ENCODE data around the gene NUDT3. TPM values are rescaled to one million over a fixed set of nuclear protein-coding genes. Genes with fewer than 3 reads are reported as not detected.

Gene NUDT3
- total and polyA plus RNA-seq, 9 of the 15 experiments (the other 6 are each of a cell fraction or from before 2014, with no cell fraction given), result 5.4 to 81.2 (median 56.4) TPM

GRCh38 chr6:34236443-34237315 is 155.8 kb downstream of the NUDT3 start, which contains the start of gene HMGA1 (continued):
- TF ChIP-seq, protein P1, sequence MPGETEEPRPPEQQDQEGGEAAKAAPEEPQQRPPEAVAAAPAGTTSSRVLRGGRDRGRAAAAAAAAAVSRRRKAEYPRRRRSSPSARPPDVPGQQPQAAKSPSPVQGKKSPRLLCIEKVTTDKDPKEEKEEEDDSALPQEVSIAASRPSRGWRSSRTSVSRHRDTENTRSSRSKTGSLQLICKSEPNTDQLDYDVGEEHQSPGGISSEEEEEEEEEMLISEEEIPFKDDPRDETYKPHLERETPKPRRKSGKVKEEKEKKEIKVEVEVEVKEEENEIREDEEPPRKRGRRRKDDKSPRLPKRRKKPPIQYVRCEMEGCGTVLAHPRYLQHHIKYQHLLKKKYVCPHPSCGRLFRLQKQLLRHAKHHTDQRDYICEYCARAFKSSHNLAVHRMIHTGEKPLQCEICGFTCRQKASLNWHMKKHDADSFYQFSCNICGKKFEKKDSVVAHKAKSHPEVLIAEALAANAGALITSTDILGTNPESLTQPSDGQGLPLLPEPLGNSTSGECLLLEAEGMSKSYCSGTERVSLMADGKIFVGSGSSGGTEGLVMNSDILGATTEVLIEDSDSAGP (CRISPR knock-in tag; IDR thresholded peaks at IDR 0.05), result no peak
- TF ChIP-seq ZNF24 (IDR thresholded peaks at IDR 0.05), result no peak
- TF ChIP-seq PTRF (tag; IDR thresholded peaks at IDR 0.05), result no peak
- TF ChIP-seq ZNF212 (CRISPR knock-in tag; IDR thresholded peaks at IDR 0.05), result 0 out of 2 replicates have a peak, but pooled peaks have one; percentile 33
- peak; percentile 91 for TF ChIP-seq THAP7 (CRISPR knock-in tag; IDR thresholded peaks at IDR 0.05)
- TF ChIP-seq, protein P2, sequence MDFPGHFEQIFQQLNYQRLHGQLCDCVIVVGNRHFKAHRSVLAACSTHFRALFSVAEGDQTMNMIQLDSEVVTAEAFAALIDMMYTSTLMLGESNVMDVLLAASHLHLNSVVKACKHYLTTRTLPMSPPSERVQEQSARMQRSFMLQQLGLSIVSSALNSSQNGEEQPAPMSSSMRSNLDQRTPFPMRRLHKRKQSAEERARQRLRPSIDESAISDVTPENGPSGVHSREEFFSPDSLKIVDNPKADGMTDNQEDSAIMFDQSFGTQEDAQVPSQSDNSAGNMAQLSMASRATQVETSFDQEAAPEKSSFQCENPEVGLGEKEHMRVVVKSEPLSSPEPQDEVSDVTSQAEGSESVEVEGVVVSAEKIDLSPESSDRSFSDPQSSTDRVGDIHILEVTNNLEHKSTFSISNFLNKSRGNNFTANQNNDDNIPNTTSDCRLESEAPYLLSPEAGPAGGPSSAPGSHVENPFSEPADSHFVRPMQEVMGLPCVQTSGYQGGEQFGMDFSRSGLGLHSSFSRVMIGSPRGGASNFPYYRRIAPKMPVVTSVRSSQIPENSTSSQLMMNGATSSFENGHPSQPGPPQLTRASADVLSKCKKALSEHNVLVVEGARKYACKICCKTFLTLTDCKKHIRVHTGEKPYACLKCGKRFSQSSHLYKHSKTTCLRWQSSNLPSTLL (IDR thresholded peaks at IDR 0.05), result 0 out of 2 replicates have a peak, but pooled peaks have one; percentile 12
- TF ChIP-seq FOXM1 (IDR thresholded peaks at IDR 0.05; ENCODE audit: low read depth), result no peak; the same call in 1 of the 2 replicates
- peak; percentile 41 for TF ChIP-seq FOXM1 (CRISPR knock-in tag; IDR thresholded peaks at IDR 0.05; ENCODE audit: low read depth)
- TF ChIP-seq HNRNPK (IDR thresholded peaks at IDR 0.05; ENCODE audit: low read depth, low read length, poor library complexity, severe bottlenecking), result peak; percentile 75
- TF ChIP-seq MTA2 (IDR thresholded peaks at IDR 0.05; ENCODE audit: low read depth), result peak; percentile 21; the same call in 1 of the 2 replicates
- peak; percentile 74; the same call in 1 of the 2 replicates for TF ChIP-seq NR4A1 (CRISPR knock-in tag; IDR thresholded peaks at IDR 0.05)
- 0 out of 2 replicates have a peak, but pooled peaks have one; percentile 4 for TF ChIP-seq NR4A1 (tag; IDR thresholded peaks at IDR 0.05)
- TF ChIP-seq TCF3 (CRISPR knock-in tag; IDR thresholded peaks at IDR 0.05), result no peak
- TF ChIP-seq MED1 (CRISPR knock-in tag; IDR thresholded peaks at IDR 0.05; ENCODE audit: borderline replicate concordance), result no peak
- peak; percentile 39; the same call in 1 of the 2 replicates for TF ChIP-seq RREB1 (CRISPR knock-in tag; IDR thresholded peaks at IDR 0.05)
- no peak for TF ChIP-seq PURB (CRISPR knock-in tag; IDR thresholded peaks at IDR 0.05; ENCODE audit: low read depth)
- no peak for TF ChIP-seq STAT5A (IDR thresholded peaks at IDR 0.05; ENCODE audit: borderline replicate concordance, low read length)
- TF ChIP-seq XRCC5 (IDR thresholded peaks at IDR 0.05; ENCODE audit: low read depth, low read length), result no peak
